Measurements from ENCODE around the gene RNF130. TPM values are rescaled to one million over a fixed set of nuclear protein-coding genes. Genes with fewer than 3 reads are reported as not detected.
"Not testable (repeated sequence)": the region's sequence is repeated elsewhere in the genome, so short reads cannot be mapped to it uniquely, and the experiment has no call there.

RNF130 gene
- total RNA-seq, 1 donor from 2014 or later = 36.6 TPM

- TF ChIP-seq CTCF (conservative IDR thresholded peaks at IDR 0.05; ENCODE audit: low read depth, low read length) = no peak
- DNase-seq (ENCODE audit: low read depth) = no peak
Measured at GRCh38 chr5:179964015-179964414, 107.5 kb downstream of the RNF130 start.

DNA sequence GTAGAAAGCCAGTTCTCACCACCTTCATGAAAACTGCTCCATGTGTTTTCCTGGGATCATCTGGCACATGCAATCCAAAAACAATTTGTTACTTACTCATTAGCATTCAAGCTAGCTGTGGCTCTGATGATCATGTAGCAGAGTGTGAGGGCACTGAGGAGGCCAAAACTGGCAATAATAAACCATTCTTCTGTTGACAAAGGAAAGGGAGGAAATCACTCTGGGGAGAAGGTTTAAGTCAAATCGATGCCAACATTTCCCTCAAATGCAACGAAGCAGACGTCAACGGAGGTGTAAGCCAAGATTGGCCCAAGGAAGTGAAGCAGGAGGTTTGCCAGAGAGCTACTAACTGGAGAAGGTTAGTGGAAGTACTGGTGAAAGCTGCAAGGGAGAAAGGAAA, 108.2 kb downstream of the RNF130 start:
- H3K4me3 ChIP-seq (ENCODE audit: low read depth, low read length) = no peak overlapping the region
- DNase-seq (ENCODE audit: low read depth) = no peak
- TF ChIP-seq CTCF (conservative IDR thresholded peaks at IDR 0.05; ENCODE audit: low read depth, low read length) = no peak

More at GRCh38 chr5:179964015-179964414, 107.5 kb downstream of the RNF130 start:
- no peak overlapping the region for H3K4me3 ChIP-seq (ENCODE audit: low read depth, low read length)

GRCh38 chr5:179960204-179960831, 111.2 kb downstream of the RNF130 start:
- no peak for TF ChIP-seq CTCF (conservative IDR thresholded peaks at IDR 0.05; ENCODE audit: low read depth, low read length)
- DNase-seq (ENCODE audit: low read depth) = no peak
- no peak overlapping the region for H3K4me3 ChIP-seq (ENCODE audit: low read depth, low read length)

GRCh38 chr5:179959641-179960040, 111.9 kb downstream of the RNF130 start:
- no peak overlapping the region for H3K4me3 ChIP-seq (ENCODE audit: low read depth, low read length)
- no peak for TF ChIP-seq CTCF (conservative IDR thresholded peaks at IDR 0.05; ENCODE audit: low read depth, low read length)
- no peak for DNase-seq (ENCODE audit: low read depth)

DNA sequence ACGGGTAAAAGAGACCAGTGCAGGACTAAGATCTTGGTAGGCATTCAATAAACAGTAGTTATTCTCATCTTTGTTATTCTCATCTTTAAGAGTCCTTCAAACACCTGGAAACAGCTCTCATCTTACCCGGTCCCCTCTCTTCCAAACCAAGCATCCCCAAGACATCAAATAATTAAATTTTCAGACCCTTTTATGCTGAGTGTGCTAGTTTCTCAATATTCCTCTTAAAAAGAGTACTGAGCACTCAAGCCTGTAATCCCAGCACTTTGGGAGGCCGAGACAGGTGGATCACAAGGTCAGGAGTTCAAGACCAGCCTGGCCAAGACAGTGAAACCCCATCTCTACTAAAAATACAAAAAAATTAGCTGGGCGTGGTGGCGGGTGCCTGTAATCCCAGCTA, 112.4 kb downstream of the RNF130 start:
- H3K4me3 ChIP-seq (ENCODE audit: low read depth, low read length); DNase-seq (ENCODE audit: low read depth): not testable (repeated sequence)

- no peak for TF ChIP-seq CTCF (conservative IDR thresholded peaks at IDR 0.05; ENCODE audit: low read depth, low read length)
- no peak overlapping the region for H3K4me3 ChIP-seq (ENCODE audit: low read depth, low read length)
- DNase-seq (ENCODE audit: low read depth) = no peak
Measured at GRCh38 chr5:179955630-179956029, 115.9 kb downstream of the RNF130 start.

GRCh38 chr5:179955062-179955461, 116.5 kb downstream of the RNF130 start:
- TF ChIP-seq CTCF (conservative IDR thresholded peaks at IDR 0.05; ENCODE audit: low read depth, low read length) = no peak
- H3K4me3 ChIP-seq (ENCODE audit: low read depth, low read length) = no peak overlapping the region
- no peak for DNase-seq (ENCODE audit: low read depth)

Measured in epithelial cell of proximal tubule (primary cell).